IMR-90 (cell line): ENCODE results near the gene CES2. TPM values are rescaled to one million over a fixed set of nuclear protein-coding genes. Genes with fewer than 3 reads are reported as not detected.

Experiments
- ATAC-seq: fragments of 200-7000 bp; cut with Tn5 transposase; 2 replicates; pipeline ENCODE4 v1.9.1; 2020; ENCODE audit warnings: low read depth, mild to moderate bottlenecking, moderate library complexity
- BruUV-seq: library from RNA; stranded (reverse); fragments of 400-500 nt; replicated peaks from 2 replicates; lab custom pipeline; 2021; lab: Mats Ljungman, UMichigan
- CTCF ChIA-PET: fragments of 300-600 bp; formaldehyde crosslinking; extraction: SDS; loops from one replicate; lab custom pipeline; 2021; ENCODE audit warnings: antibody characterized with exemption; lab: Yijun Ruan, JAX
- POLR2A ChIA-PET: fragments of 300-600 bp; sonication (Branson Sonifier 250); formaldehyde crosslinking; loops from one replicate; lab custom pipeline; 2022; ENCODE audit warnings: antibody characterized with exemption; ENCODE audit not compliant: unreplicated experiment; lab: Charles Lee
- DNase-seq: peaks from one replicate; pipeline ENCODE4 v3.0.0; 2013
- H2AFZ ChIP-seq: replicated peaks from 2 replicates; pipeline ENCODE3; 2013; ENCODE audit warnings: low read length, mild to moderate bottlenecking; ENCODE audit not compliant: poor library complexity
- H2AK5ac ChIP-seq: 2 replicates; pipeline ENCODE4 v1.6.1; 2013; ENCODE audit warnings: low read depth, low read length, inconsistent platforms
- H2AK9ac ChIP-seq: replicated peaks from 2 replicates; pipeline ENCODE3; 2013; ENCODE audit warnings: mild to moderate bottlenecking, low read depth, low read length, moderate library complexity; ENCODE audit not compliant: poor library complexity
- H2BK120ac ChIP-seq: 2 replicates; pipeline ENCODE4 v1.6.1; 2013; ENCODE audit warnings: low read depth, low read length, inconsistent platforms
- H2BK15ac ChIP-seq: 3 replicates; pipeline ENCODE4 v1.6.1; 2013; ENCODE audit warnings: low read depth, low read length, inconsistent platforms
- H2BK20ac ChIP-seq: 2 replicates; pipeline ENCODE4 v1.6.1; 2013; ENCODE audit warnings: low read depth, mild to moderate bottlenecking, inconsistent platforms, low read length, moderate library complexity
- H2BK5ac ChIP-seq: 2 replicates; pipeline ENCODE4 v1.6.1; 2013; ENCODE audit warnings: mild to moderate bottlenecking, low read depth, low read length, inconsistent platforms; ENCODE audit not compliant: poor library complexity, severe bottlenecking
- H3K14ac ChIP-seq: replicated peaks from 2 replicates; pipeline ENCODE4 v1.6.1; 2013; ENCODE audit warnings: low read depth, low read length, inconsistent platforms
- H3K18ac ChIP-seq: 2 replicates; pipeline ENCODE4 v1.6.1; 2013; ENCODE audit warnings: low read depth, low read length, control low read depth
- H3K23ac ChIP-seq: 2 replicates; pipeline ENCODE4 v1.6.1; 2013; ENCODE audit warnings: low read depth, low read length, inconsistent platforms
- H3K27ac ChIP-seq: 2 replicates; pipeline ENCODE4 v1.5.1; 2013; ENCODE audit warnings: mild to moderate bottlenecking, control low read depth, low read length; ENCODE audit not compliant: insufficient read depth
- H3K27me3 ChIP-seq: 2 replicates; pipeline ENCODE4 v1.6.1; 2013; ENCODE audit warnings: low read length; ENCODE audit not compliant: control insufficient read depth, insufficient read depth
- H3K36me3 ChIP-seq: 2 replicates; pipeline ENCODE4 v1.6.1; 2013; ENCODE audit warnings: low read length, mixed read lengths; ENCODE audit not compliant: control insufficient read depth, insufficient read depth
- H3K4ac ChIP-seq: 2 replicates; pipeline ENCODE4 v1.6.1; 2013; ENCODE audit warnings: low read depth, low read length, inconsistent platforms
- H3K4me1 ChIP-seq: 2 replicates; pipeline ENCODE4 v1.6.1; 2013; ENCODE audit warnings: low read length, mixed read lengths; ENCODE audit not compliant: control insufficient read depth, insufficient read depth
- H3K4me2 ChIP-seq: 2 replicates; pipeline ENCODE4 v1.6.1; 2013; ENCODE audit warnings: low read depth, mild to moderate bottlenecking, control low read depth, low read length, moderate library complexity
- H3K4me3 ChIP-seq: 2 replicates; pipeline ENCODE4 v1.5.1; 2013; ENCODE audit warnings: low read depth, mild to moderate bottlenecking, control low read depth, low read length, moderate library complexity; ENCODE audit not compliant: insufficient read depth
- H3K56ac ChIP-seq: 2 replicates; pipeline ENCODE4 v1.6.1; 2013; ENCODE audit warnings: low read length, inconsistent platforms; ENCODE audit not compliant: insufficient read depth; ENCODE audit errors: extremely low read depth
- H3K79me1 ChIP-seq, 2 experiments: 2 replicates each; pipeline ENCODE4 v1.6.1; 2013; ENCODE audit warnings: low read length in 2 of 2, inconsistent platforms in 1 of 2, low read depth in 1 of 2
- H3K9ac ChIP-seq: 2 replicates; pipeline ENCODE4 v1.6.1; 2013; ENCODE audit warnings: low read depth, low read length, control low read depth
- H3K9me1 ChIP-seq: 2 replicates; pipeline ENCODE4 v1.6.1; 2013; ENCODE audit warnings: low read length, inconsistent platforms; ENCODE audit not compliant: insufficient read depth
- H3K9me3 ChIP-seq: 2 replicates; pipeline ENCODE4 v1.6.1; 2013; ENCODE audit warnings: low read length; ENCODE audit not compliant: control insufficient read depth, insufficient read depth
- H4K20me1 ChIP-seq: 2 replicates; pipeline ENCODE4 v1.6.1; 2013; ENCODE audit warnings: low read length, inconsistent platforms; ENCODE audit not compliant: insufficient read depth
- H4K5ac ChIP-seq: 2 replicates; pipeline ENCODE4 v1.6.1; 2013; ENCODE audit warnings: mild to moderate bottlenecking, low read depth, low read length, control low read depth
- H4K8ac ChIP-seq, 2 experiments: 2 replicates each; pipeline ENCODE4 v1.6.1; 2013; ENCODE audit warnings: low read depth in 2 of 2, low read length in 2 of 2, control low read depth in 1 of 2, inconsistent platforms in 1 of 2
- H4K91ac ChIP-seq: 2 replicates; pipeline ENCODE4 v1.6.1; 2013; ENCODE audit warnings: low read depth, low read length, inconsistent platforms; ENCODE audit not compliant: insufficient read depth
- CEBPB ChIP-seq: IDR thresholded peaks from 2 replicates; pipeline ENCODE4 v1.6.1; 2012; ENCODE audit warnings: low read depth, low read length, improper control_type of control experiment
- CHD1 ChIP-seq: IDR thresholded peaks from 2 replicates; pipeline ENCODE4 v1.6.1; 2012; ENCODE audit warnings: low read depth, low read length, improper control_type of control experiment
- FOS ChIP-seq: fragments of 150-350 bp; IDR thresholded peaks from 2 replicates; pipeline ENCODE4 v1.6.1; 2016; ENCODE audit warnings: low read depth, low read length
- MAZ ChIP-seq: IDR thresholded peaks from 2 replicates; pipeline ENCODE4 v1.6.1; 2012; ENCODE audit warnings: low read depth, mild to moderate bottlenecking, low read length, improper control_type of control experiment, moderate library complexity, borderline replicate concordance
- MXI1 ChIP-seq: IDR thresholded peaks from 2 replicates; pipeline ENCODE4 v1.6.1; 2012; ENCODE audit warnings: low read depth, mild to moderate bottlenecking, low read length, moderate library complexity, borderline replicate concordance
- RAD21 ChIP-seq: IDR thresholded peaks from 2 replicates; pipeline ENCODE4 v1.6.1; 2012; ENCODE audit warnings: low read length, improper control_type of control experiment
- RFX5 ChIP-seq: IDR thresholded peaks from 2 replicates; pipeline ENCODE4 v1.8.0; 2012; ENCODE audit warnings: low read depth, mild to moderate bottlenecking, low read length, moderate library complexity
- SMC3 ChIP-seq: fragments of 150-350 bp; IDR thresholded peaks from 2 replicates; pipeline ENCODE4 v1.6.1; 2016; ENCODE audit warnings: low read depth, mild to moderate bottlenecking, antibody characterized with exemption, low read length, moderate library complexity
- WGBS, 2 experiments: methylation state at CpG; one replicate each; pipeline versions ENCODE4 v1.1.5 to v1.1.7; 2013; ENCODE audit warnings: missing lambda C conversion rate in 2 of 2; ENCODE audit not compliant: insufficient read length in 1 of 2; ENCODE audit errors: extremely low coverage in 2 of 2; 5-methylcytosine and 5-hydroxymethylcytosine counted together
- dilution Hi-C: fragments of 300-500 bp; cut with HindIII; formaldehyde crosslinking; loops from one replicate; pipeline ENCODE4 v1.14.3; 2018; ENCODE audit warnings: low sequenced_read_pairs; ENCODE audit not compliant: unreplicated experiment
- in situ Hi-C: fragments of 300-500 bp; cut with MboI; formaldehyde crosslinking; loops from 3 replicates; pipeline ENCODE4 v1.14.3; 2019; ENCODE audit warnings: low sequenced_read_pairs, inconsistent platforms, mixed read lengths
- intact Hi-C: fragments of 100-400 bp; cut with micrococcal nuclease; formaldehyde crosslinking; loops from 2 replicates; pipeline ENCODE4 v1.10.0; 2022
- polyA plus RNA-seq, 3 experiments: library from polyadenylated mRNA; depleted of rRNA; stranded (reverse); fragments of >200 nt; gene quantifications; 2 replicates each; pipeline ENCODE4 v1.2.3, GENCODE V29; 2012; ENCODE audit warnings: low replicate concordance in 1 of 3
- total RNA-seq: library from RNA; depleted of rRNA; stranded (reverse); fragments of >200 nt; gene quantifications from 2 replicates; pipeline ENCODE4 v1.2.3, GENCODE V29; 2012
- TF ChIP-seq, protein P1 (sequence below): fragments of 150-350 bp; IDR thresholded peaks from 2 replicates; pipeline ENCODE4 v1.6.1; 2017; ENCODE audit warnings: mild to moderate bottlenecking, antibody characterized with exemption, low read length, low read depth
- TF ChIP-seq, protein P2 (sequence below): fragments of 150-350 bp; IDR thresholded peaks from 2 replicates; pipeline ENCODE4 v1.6.1; 2016; ENCODE audit warnings: low read depth, mild to moderate bottlenecking, low read length, moderate library complexity, borderline replicate concordance

Gene CES2
- total and polyA plus RNA-seq, 2 of the 4 experiments (the other 2 are of a cell fraction), result 15.1 to 23.2 TPM

DNA sequence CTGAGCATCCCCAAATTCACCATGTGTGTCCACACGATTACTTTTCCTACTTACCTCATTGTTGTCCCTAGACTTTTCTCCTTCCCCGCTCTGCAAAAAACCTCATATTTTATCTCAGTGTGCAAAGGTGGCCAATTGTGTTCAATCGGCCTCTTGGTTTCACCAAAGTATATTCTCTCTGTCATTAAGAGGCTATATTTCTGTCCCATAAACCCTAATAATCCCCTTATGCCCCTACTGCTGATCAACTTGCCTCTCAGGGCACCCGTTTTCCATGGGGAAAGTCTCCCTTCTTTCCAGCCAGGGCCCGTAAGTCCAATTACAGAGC lies 11.6 kb downstream of the CES2 start:
- Histone ChIP-seq H3K4me2 (no peak overlapping the region), H3K79me1 (no peaks in the 10 kb centered on the region), H3K9ac (no peak overlapping the region), H3K14ac (no peak overlapping the region), H3K9me3 (peaks cover 2% of the 10 kb centered on the region; the same call in 1 of the 2 replicates), H3K4me3 (no peak overlapping the region), H3K23ac (no peak overlapping the region), H3K27me3 (peaks cover 16% of the 10 kb centered on the region; the same call in 1 of the 2 replicates), H4K20me1 (no peaks in the 10 kb centered on the region), H2AK5ac (no peak overlapping the region), H3K4me1 (peaks cover 6% of the 10 kb centered on the region), H2BK20ac (no peak overlapping the region), H2BK120ac (no peak overlapping the region), H3K4ac (no peak overlapping the region), H3K9me1 (no peaks in the 10 kb centered on the region), H4K8ac (no peak overlapping the region), H4K5ac (no peak overlapping the region), H3K36me3 (peaks cover 21% of the 10 kb centered on the region), H2AK9ac (no peak overlapping the region), H2AFZ (no peak overlapping the region), H3K27ac (no peak overlapping the region), H4K91ac (no peak overlapping the region), H3K18ac (no peak overlapping the region), H3K56ac (no peak overlapping the region), H2BK5ac (no peak overlapping the region), H2BK15ac (no peak overlapping the region)
- DNase-seq (no peak), ATAC-seq (no peak)
- no TSS peak for BruUV-seq
- CTCF ChIA-PET, result interaction anchor here (0.6 to 1.3 kb wide), 3 partner anchors 14 to 192 kb away, joined by 3 to 4 read pairs (median 3); partner anchors contain the start of gene CES3
- in situ Hi-C loops, result no loop called here
- intact Hi-C loops, result loop anchor here (1.0 kb wide), 2 partner anchors 52 to 238 kb away; no protein-coding TSS in a partner anchor
- WGBS, 2 experiments, result 27% methylated on average over 3 of the region's 5 CpGs; no CpG with 5 or more reads in 1 of the 2 experiments
- dilution Hi-C loops, result no loop called here
- TF ChIP-seq, protein P1, sequence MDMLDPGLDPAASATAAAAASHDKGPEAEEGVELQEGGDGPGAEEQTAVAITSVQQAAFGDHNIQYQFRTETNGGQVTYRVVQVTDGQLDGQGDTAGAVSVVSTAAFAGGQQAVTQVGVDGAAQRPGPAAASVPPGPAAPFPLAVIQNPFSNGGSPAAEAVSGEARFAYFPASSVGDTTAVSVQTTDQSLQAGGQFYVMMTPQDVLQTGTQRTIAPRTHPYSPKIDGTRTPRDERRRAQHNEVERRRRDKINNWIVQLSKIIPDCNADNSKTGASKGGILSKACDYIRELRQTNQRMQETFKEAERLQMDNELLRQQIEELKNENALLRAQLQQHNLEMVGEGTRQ, result no peak
- TF ChIP-seq CHD1 (no peak), SMC3 (no peak), MAZ (no peak), RAD21 (no peak), MXI1 (no peak), FOS (no peak), RFX5 (no peak), CEBPB (no peak)
- TF ChIP-seq, protein P2, sequence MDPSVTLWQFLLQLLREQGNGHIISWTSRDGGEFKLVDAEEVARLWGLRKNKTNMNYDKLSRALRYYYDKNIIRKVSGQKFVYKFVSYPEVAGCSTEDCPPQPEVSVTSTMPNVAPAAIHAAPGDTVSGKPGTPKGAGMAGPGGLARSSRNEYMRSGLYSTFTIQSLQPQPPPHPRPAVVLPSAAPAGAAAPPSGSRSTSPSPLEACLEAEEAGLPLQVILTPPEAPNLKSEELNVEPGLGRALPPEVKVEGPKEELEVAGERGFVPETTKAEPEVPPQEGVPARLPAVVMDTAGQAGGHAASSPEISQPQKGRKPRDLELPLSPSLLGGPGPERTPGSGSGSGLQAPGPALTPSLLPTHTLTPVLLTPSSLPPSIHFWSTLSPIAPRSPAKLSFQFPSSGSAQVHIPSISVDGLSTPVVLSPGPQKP, result no peak
- POLR2A ChIA-PET, result no interaction called here
